GM20000 (cell line): ENCODE results near the gene NAV2.
A peak's percentile ranks its signal among the peaks of the same experiment; 100 is the strongest.

Experiments used
- DNase-seq: peaks from one replicate; pipeline ENCODE4 v3.0.0; 2012; ENCODE audit warnings: low spot score
- CTCF ChIP-seq: IDR thresholded peaks from 2 replicates; pipeline ENCODE4 v1.5.1; 2012; ENCODE audit warnings: mild to moderate bottlenecking, control low read depth; ENCODE audit errors: extremely low read depth, missing control alignments

NAV2 gene

GRCh38 chr11:20158597-20159257 is 446.1 kb downstream of the NAV2 start:
- peak; percentile 56 for DNase-seq
- TF ChIP-seq CTCF, result no peak

GRCh38 chr11:20159466-20160381 is 447.1 kb downstream of the NAV2 start:
- no peak for TF ChIP-seq CTCF
- DNase-seq, result no peak

- no peak for TF ChIP-seq CTCF
- DNase-seq, result no peak
These were observed 448.0 kb downstream of the NAV2 start, which contains the start of gene DBX1 for GRCh38 chr11:20160425-20161229. Gene DBX1, minus strand, starts transcription at chr11:20160475. Its CDS starts 151 bp downstream, at chr11:20160324.

GRCh38 chr11:20161230-20161918 is 448.7 kb downstream of the NAV2 start:
- no peak for TF ChIP-seq CTCF

GRCh38 chr11:20161923-20162744 is 449.5 kb downstream of the NAV2 start:
- TF ChIP-seq CTCF, result no peak
- DNase-seq, result no peak

More at GRCh38 chr11:20161230-20161918, 448.7 kb downstream of the NAV2 start:
- no peak for DNase-seq

GRCh38 chr11:20162824-20163782 is 450.5 kb downstream of the NAV2 start:
- DNase-seq, result no peak
- no peak for TF ChIP-seq CTCF
